B cell (primary cell): ENCODE data around the gene DPYD. TPM values are rescaled to one million over a fixed set of nuclear protein-coding genes. Genes with fewer than 3 reads are reported as not detected.

Experiments
- ATAC-seq: fragments of 200-7000 bp; cut with Tn5 transposase; one replicate; pipeline ENCODE4 v1.10.0; 2021; ENCODE audit warnings: low read depth, mild to moderate bottlenecking, moderate number of reproducible peaks, moderate library complexity
- CTCF ChIA-PET: fragments of 350-600 bp; sonication (Branson Sonifier 250); formaldehyde crosslinking; loops from one replicate; lab custom pipeline; 2021; ENCODE audit warnings: antibody characterized with exemption, inconsistent platforms; lab: Charles Lee
- POLR2A ChIA-PET: fragments of 350-600 bp; sonication (Branson Sonifier 250); formaldehyde crosslinking; loops from one replicate; lab custom pipeline; 2021; ENCODE audit warnings: antibody characterized with exemption; lab: Charles Lee
- DNase-seq: peaks from one replicate; pipeline ENCODE4 v3.0.0; 2013
- H2AFZ ChIP-seq: 2 replicates; pipeline ENCODE4 v1.6.1; 2012; ENCODE audit warnings: mild to moderate bottlenecking, low read depth, low read length; ENCODE audit not compliant: insufficient read depth, poor library complexity, severe bottlenecking
- H3K27ac ChIP-seq, 2 donors: 1 replicate in 1 of 2; 2 replicates in 1 of 2; pipeline ENCODE4 v1.5.1; 2012 to 2013; ENCODE audit warnings: low read length in 2 of 2, mild to moderate bottlenecking in 2 of 2, moderate library complexity in 1 of 2
- H3K27me3 ChIP-seq, 4 experiments: fragments of 200-600 bp in 1 of 4; sonication (generic) in 1 of 4; replicated peaks in 1 of 4; 1 replicate in 2 of 4; 2 replicates in 2 of 4; pipeline versions ENCODE4 v1.6.1 to v1.7.0; 2013 to 2016; ENCODE audit warnings: low read length in 3 of 4, mild to moderate bottlenecking in 2 of 4, mixed read lengths in 1 of 4, moderate library complexity in 1 of 4; ENCODE audit not compliant: insufficient read depth in 4 of 4, control insufficient read depth in 3 of 4; ENCODE audit errors: control extremely low read depth in 1 of 4
- H3K36me3 ChIP-seq, 2 experiments: replicated peaks in 1 of 2; 1 replicate in 1 of 2; 2 replicates in 1 of 2; pipeline versions ENCODE4 v1.6.1 to v1.7.1; 2013; ENCODE audit warnings: low read length in 1 of 2; ENCODE audit not compliant: insufficient read depth in 2 of 2, control insufficient read depth in 1 of 2; ENCODE audit errors: control extremely low read depth in 1 of 2, extremely low read depth in 1 of 2
- H3K4me1 ChIP-seq, 2 donors: fragments of 200-600 bp in 1 of 2; sonication (generic) in 1 of 2; 1 replicate in 1 of 2; 2 replicates in 1 of 2; pipeline versions ENCODE4 v1.5.1 to v1.6.1; 2013 to 2017; ENCODE audit warnings: low read length in 2 of 2; ENCODE audit not compliant: control insufficient read depth in 2 of 2, insufficient read depth in 2 of 2
- H3K4me2 ChIP-seq: replicated peaks from 2 replicates; pipeline ENCODE3; 2012; ENCODE audit warnings: mild to moderate bottlenecking, low read depth, low read length; ENCODE audit not compliant: poor library complexity, severe bottlenecking
- H3K4me3 ChIP-seq, 5 experiments: fragments of 200-600 bp in 1 of 5; sonication (generic) in 1 of 5; 1 replicate in 3 of 5; 2 replicates in 2 of 5; pipeline versions ENCODE4 v1.5.1 to v1.7.0; 2011 to 2016; ENCODE audit warnings: low read length in 4 of 5, mild to moderate bottlenecking in 4 of 5, low read depth in 2 of 5, control low read depth in 1 of 5, moderate library complexity in 1 of 5; ENCODE audit not compliant: insufficient read depth in 1 of 5; ENCODE audit errors: control extremely low read depth in 1 of 5, extremely low read depth in 1 of 5
- H3K79me2 ChIP-seq: fragments of 200-600 bp; sonication (generic); one replicate; pipeline ENCODE4 v1.6.0; 2016; ENCODE audit warnings: low read length; ENCODE audit not compliant: control insufficient read depth, insufficient read depth
- H3K9ac ChIP-seq: fragments of 200-600 bp; sonication (generic); 2 replicates; pipeline ENCODE4 v1.6.1; 2017; ENCODE audit warnings: mild to moderate bottlenecking, low read length, moderate library complexity
- H3K9me3 ChIP-seq, 3 donors: one replicate each; pipeline versions ENCODE4 v1.6.1 to v1.7.1; 2013; ENCODE audit warnings: low read length in 2 of 3; ENCODE audit not compliant: control insufficient read depth in 2 of 3, insufficient read depth in 1 of 3; ENCODE audit errors: control extremely low read depth in 1 of 3
- H4K20me1 ChIP-seq: 2 replicates; pipeline ENCODE4 v1.6.0; 2012; ENCODE audit warnings: mild to moderate bottlenecking, low read length; ENCODE audit not compliant: insufficient read depth, control insufficient read depth, poor library complexity, severe bottlenecking
- H3K27ac Mint-ChIP-seq: one replicate; pipeline ENCODE4 v1.8.0; 2021; ENCODE audit warnings: mixed read lengths
- H3K27me3 Mint-ChIP-seq: one replicate; pipeline ENCODE4 v1.8.0; 2021; ENCODE audit warnings: mixed read lengths
- H3K4me1 Mint-ChIP-seq: one replicate; pipeline ENCODE4 v1.8.0; 2021; ENCODE audit warnings: mixed read lengths
- H3K4me3 Mint-ChIP-seq: one replicate; pipeline ENCODE4 v1.8.0; 2021; ENCODE audit warnings: mixed read lengths
- H3K9me3 Mint-ChIP-seq: one replicate; pipeline ENCODE4 v1.8.0; 2022; ENCODE audit warnings: mixed read lengths; ENCODE audit not compliant: insufficient read depth
- CTCF ChIP-seq: fragments of 200-600 bp; IDR thresholded peaks from one replicate; pipeline ENCODE4 v1.8.0; 2022; ENCODE audit warnings: antibody characterized with exemption, mild to moderate bottlenecking
- EZH2 ChIP-seq: IDR thresholded peaks from 2 replicates; pipeline ENCODE4 v1.6.1; 2012; ENCODE audit warnings: borderline replicate concordance, low read depth, mild to moderate bottlenecking, moderate library complexity, low read length; ENCODE audit not compliant: insufficient read depth, poor library complexity, severe bottlenecking
- WGBS: methylation state at CpG from one replicate; pipeline ENCODE4 v1.1.5; 2013; ENCODE audit warnings: missing lambda C conversion rate; ENCODE audit not compliant: insufficient coverage; 5-methylcytosine and 5-hydroxymethylcytosine counted together
- intact Hi-C: fragments of 100-400 bp; cut with micrococcal nuclease; formaldehyde crosslinking; loops from one replicate; pipeline ENCODE4 v1.10.0; 2022
- polyA plus RNA-seq: library from polyadenylated mRNA; depleted of rRNA; stranded (reverse); fragments of >200 nt; gene quantifications from 2 replicates; pipeline ENCODE4 v1.2.3, GENCODE V29; 2012
- total RNA-seq, 2 donors: library from RNA; stranded (reverse); fragments of 120-200 nt in 1 of 2; gene quantifications; 1 replicate in 1 of 2; 2 replicates in 1 of 2; pipeline versions ENCODE4 v1.2.3 to v1.2.4, GENCODE V29; 2013 to 2022

DPYD gene
- total and polyA plus RNA-seq, 2 donors (not counting 1 experiment from before 2014, with no cell fraction given) = 4.2 to 19.0 TPM

- Histone ChIP-seq H3K27ac (no peak overlapping the region), H3K27me3 (no peaks in the 10 kb centered on the region), H3K4me1 (no peaks in the 10 kb centered on the region), H3K79me2 (no peaks in the 10 kb centered on the region), H3K36me3 (peaks cover 0 to 3% of the 10 kb centered on the region in 2 experiments), H3K9ac (no peak overlapping the region), H3K4me2 (no peak overlapping the region), H3K4me3 (no peak overlapping the region), H2AFZ (no peak overlapping the region), H4K20me1 (no peaks in the 10 kb centered on the region), H3K9me3 (peaks cover 0 to 1% (median 0%) of the 10 kb centered on the region in 3 donors)
- DNase-seq = no peak
- ChIA-PET CTCF (no interaction called here), POLR2A (no interaction called here)
- Mint-ChIP-seq H3K9me3 (peaks cover 3% of the 10 kb centered on the region), H3K27me3 (no peaks in the 10 kb centered on the region), H3K27ac (no peak overlapping the region), H3K4me1 (no peaks in the 10 kb centered on the region), H3K4me3 (no peak overlapping the region)
- TF ChIP-seq EZH2 (no peak), CTCF (no peak)
- WGBS = 94% methylated on average over 3 of the region's 5 CpGs
- intact Hi-C loops = no loop called here
- ATAC-seq = no peak
Observed at GRCh38 chr1:97373000-97373399, 547.8 kb downstream of the DPYD start.

GRCh38 chr1:97372531-97372930, 548.3 kb downstream of the DPYD start:
- no peak overlapping the region for H3K4me3 Mint-ChIP-seq
- POLR2A ChIA-PET = no interaction called here
- WGBS = no CpG with 5 or more reads among the region's 1 CpG

More at GRCh38 chr1:97372531-97372930, 548.3 kb downstream of the DPYD start:
- Histone ChIP-seq H3K79me2 (no peaks in the 10 kb centered on the region), H3K27me3 (no peaks in the 10 kb centered on the region), H3K27ac (no peak overlapping the region), H3K9ac (no peak overlapping the region), H3K36me3 (no peaks in the 10 kb centered on the region), H3K4me1 (no peaks in the 10 kb centered on the region), H2AFZ (no peak overlapping the region), H3K4me3 (no peak overlapping the region), H3K9me3 (peaks cover 0 to 1% (median 0%) of the 10 kb centered on the region in 3 donors), H4K20me1 (no peaks in the 10 kb centered on the region), H3K4me2 (no peak overlapping the region)
- H3K9me3 Mint-ChIP-seq = peaks cover 3% of the 10 kb centered on the region
- CTCF ChIA-PET = no interaction called here
- H3K4me1 Mint-ChIP-seq = no peaks in the 10 kb centered on the region
- no peak for TF ChIP-seq EZH2
- no peak for TF ChIP-seq CTCF
- ATAC-seq = no peak
- no peak for DNase-seq
- no peaks in the 10 kb centered on the region for H3K27me3 Mint-ChIP-seq
- intact Hi-C loops = no loop called here
- no peak overlapping the region for H3K27ac Mint-ChIP-seq
